Activated CD8-positive, alpha-beta memory T cell treated with anti-CD3 and anti-CD28 coated beads, Interleukin-2, amount 50 U/mL, for 48 hours (primary cell): ENCODE measurements around the gene AWAT1.
A peak's percentile ranks its signal among the peaks of the same experiment; 100 is the strongest.
"Not testable (repeated sequence)": the region's sequence is repeated elsewhere in the genome, so short reads cannot be mapped to it uniquely, and the experiment has no call there.

Source experiments
- DNase-seq: peaks from one replicate; pipeline ENCODE4 v3.0.0-alpha.2; 2020

The AWAT1 gene

GRCh38 chrX:70234355-70234754 lies at the start of gene AWAT1:
Gene AWAT1, plus strand, starts transcription at chrX:70234655. Its CDS starts 41 bp downstream, at chrX:70234696.
- no peak for DNase-seq

DNA sequence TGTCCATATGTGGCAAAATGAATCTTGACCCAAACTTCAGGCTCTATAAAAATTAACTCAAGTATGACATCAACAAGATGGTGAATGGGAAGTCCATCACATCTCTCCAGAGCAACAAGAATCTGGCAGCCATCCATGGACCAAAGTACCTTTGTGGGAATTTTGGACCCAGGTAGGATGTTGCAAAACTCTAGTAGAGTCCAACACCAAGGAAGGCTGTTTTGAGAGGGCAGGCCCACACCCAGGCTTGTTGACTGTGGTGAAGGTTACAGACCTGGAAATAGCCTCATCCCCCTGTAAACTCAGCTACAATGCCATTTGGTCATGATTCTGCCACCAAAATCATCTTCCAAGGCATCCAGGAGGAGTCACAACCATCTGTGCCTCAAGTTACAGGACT lies 44.2 kb upstream of the AWAT1 start:
- DNase-seq = no peak

DNA sequence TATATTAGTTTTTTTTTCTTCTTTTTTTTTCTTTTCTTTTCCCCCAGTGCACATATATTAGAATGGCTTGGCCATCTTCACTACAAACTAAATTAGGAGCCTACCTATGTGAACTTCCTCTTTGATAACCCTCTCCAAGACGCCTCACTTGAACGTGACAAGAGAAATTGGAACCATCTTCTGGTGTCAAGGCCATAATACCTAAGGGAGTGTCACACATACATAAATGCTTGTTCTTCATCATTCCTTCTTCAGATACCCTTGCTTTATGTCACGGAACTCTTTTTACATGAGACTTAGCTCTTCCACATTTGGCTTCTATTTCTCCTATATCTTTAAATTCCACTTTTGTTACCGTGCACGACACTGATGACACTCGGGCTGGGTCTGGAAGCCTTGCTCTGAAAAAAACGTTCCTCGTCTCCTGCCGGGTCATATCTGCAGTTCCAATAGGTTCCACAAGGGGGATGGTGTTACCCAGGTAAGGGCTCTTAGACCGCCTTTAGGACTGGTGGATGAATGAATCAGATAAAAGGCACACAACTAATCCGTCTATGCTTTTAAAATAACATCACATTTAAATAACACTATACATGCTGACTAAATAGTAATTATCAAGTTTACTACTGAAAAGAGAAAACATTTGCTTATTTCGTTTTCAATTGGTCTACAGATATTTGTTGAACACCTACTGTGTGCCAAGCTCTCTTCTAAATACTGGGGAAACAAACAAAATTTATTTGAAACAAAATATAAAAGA lies 37.3 kb upstream of the AWAT1 start:
- DNase-seq = peak; percentile 66

- DNase-seq = no peak
Observed at GRCh38 chrX:70201732-70202131, 32.7 kb upstream of the AWAT1 start.

GRCh38 chrX:70208479-70208878 lies 26.0 kb upstream of the AWAT1 start:
- no peak for DNase-seq

DNA sequence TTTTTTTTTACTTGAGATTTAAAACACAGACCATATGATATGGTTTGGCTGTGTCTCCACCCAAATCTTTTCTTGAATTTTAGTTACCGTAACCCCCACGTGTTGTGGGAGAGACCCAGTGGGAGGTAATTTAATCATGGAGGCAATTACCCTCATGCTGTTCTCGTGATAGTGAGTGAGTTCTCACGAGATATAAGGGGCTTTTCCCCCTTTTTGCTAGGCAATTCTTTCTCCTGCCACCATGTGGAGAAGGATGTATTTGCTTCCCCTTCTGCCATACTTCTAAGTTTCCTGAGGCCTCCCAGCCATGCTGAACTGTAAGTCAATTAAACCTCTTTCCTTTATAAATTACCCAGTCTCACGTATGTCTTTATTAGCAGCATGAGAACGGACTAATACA lies 24.9 kb upstream of the AWAT1 start:
- not testable (repeated sequence) for DNase-seq

DNA sequence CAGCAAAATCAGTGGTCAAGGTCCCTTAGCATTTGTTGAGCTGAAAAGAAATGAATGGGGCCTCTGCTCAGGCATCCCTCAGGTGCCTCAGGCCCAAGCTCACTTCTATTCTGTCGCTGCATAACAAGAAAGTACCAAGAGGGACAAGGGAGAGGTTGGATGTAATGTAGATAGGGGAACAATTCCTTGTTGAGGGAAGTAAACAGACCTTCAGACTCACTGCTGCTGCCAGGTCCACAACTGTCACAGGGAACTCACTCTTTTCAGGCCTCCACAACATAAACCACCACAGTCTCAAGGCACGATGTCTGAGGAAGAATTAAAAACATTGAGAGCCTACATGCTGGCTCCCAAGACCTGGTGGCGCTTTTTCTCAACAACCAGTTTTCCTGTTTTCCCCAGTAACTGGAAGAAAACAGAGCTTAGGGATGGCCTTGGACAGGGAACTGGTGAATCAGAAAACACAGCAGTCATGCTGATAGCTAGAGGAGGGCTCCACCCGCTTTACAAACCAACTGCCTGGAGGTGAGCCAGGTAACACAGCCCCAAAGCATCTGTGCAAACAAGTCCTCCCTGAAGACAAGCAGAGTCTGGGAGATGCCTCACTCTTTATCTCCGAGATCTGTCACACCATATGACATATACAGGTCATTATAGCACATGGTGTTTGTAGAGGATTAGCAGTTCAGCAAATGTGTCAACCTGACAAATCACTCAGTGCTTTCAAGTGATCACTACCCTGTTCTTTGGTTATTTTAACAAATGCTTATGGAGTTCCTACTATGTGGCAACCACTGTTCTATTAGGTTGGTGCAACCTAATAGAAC lies 14.3 kb upstream of the AWAT1 start:
- no peak for DNase-seq

- no peak for DNase-seq
Observed at GRCh38 chrX:70226048-70226447, 8.4 kb upstream of the AWAT1 start.

DNA sequence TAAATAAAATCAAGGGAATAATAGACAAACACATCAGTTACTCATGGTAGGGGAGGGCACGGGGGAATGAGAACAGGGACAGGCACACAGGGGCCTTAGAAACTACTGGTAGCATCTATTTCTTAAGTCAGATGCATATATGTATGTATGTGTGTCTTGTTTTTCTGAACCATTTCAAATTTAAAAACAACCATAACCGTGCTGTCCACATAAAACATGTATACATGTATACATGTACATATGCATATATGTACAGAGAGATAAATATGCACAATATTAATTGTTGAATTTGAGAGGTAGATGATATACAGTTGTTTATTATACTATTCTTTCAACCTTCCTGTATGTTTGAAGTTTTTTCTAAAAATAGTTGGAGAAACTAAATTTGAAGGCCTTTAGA lies 7.8 kb upstream of the AWAT1 start:
- DNase-seq = no peak

DNA sequence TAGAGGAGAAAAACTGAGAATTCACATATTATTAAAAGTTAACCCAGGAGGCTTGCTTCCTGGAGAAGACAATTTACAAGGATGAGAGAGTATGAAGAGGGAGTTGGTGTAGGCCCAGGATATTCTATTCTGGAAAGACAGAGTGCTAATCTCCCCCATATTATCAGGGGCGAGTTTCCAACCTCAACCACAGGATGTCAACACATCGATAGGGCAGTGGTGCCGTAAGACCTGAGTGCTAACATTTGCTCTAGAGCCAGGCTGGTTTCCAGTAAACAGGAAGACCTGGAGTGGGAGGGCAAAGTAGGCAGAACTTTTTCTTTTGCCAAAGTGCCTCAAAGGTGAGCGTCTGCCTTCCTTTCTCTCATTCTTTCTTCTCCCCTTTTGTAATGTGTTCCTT lies 2.8 kb upstream of the AWAT1 start:
- DNase-seq = no peak

DNA sequence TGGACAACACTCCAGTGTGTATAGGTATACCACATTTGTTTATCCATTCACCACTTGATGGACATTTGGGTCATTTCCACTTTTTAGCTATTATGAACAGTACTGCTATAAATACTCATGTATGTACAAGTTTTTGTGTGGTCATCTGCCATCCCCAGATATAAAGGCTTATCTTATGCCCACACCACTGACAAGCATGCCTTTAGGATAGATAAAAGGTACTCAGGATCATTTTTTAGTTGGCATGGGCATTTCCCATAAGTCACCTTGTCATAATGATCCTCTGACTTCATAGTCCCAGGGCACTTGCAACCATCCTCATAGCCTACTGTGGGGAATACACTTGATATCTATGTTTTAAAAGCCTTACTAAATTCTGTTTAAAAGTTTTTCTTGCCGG lies 6.3 kb downstream of the AWAT1 start:
- no peak for DNase-seq

GRCh38 chrX:70241501-70241900 lies 7.0 kb downstream of the AWAT1 start:
- no peak for DNase-seq

DNA sequence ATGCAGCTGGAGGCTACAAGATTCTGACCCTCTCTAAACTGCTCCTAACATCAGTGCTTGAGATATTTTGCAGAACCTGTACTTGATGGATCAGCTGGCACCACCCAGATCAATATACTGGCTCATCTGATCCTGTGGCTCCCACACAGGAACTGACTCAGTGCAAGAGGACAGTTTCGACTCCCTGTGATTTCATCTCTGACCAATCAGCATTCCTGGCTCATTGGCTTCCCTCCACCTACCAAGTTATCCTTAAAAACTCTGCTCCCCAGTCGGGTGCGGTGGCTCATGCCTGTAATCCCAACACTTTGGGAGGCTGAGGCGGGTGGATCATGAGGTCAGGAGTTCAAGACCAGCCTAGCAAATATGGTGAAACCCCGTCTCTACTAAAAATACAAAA lies 9.1 kb downstream of the AWAT1 start:
- DNase-seq = not testable (repeated sequence)

DNA sequence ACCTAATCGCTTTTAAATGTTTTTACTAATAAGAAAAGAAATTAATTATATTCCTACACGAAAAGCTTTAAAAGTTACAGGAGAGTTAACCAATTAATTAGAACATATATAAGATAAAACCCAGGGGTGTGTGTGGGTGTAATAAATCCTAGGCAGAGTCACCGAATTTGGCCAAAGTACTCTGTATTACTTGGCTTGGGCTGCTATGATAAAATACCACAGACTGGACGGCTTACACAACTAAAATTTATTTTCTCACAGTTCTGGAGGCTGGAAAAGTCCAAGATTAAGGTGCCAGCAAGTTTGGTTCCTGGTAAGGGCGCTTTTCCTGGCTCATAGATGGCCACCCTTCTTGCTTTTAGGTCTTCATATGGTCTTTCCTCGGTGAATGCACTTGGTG lies 10.4 kb downstream of the AWAT1 start:
- no peak for DNase-seq

DNA sequence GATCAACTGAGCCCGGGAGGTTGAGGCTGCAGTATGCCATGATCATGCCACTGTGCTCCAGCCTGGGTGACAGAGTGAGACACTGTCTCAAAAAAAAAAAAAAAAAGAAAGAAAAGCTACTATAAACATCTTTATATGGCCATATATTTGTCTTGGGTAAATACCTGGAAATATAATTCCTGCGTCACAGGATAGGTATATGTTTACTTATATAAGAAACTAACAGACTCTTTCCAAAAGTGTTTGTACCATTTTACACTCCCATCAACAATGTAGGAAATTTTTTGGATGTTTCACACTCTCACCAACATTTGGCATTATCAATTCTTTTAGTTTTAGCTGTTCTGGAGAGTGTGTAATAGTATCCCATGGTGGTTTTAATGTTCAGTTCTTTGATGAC lies 12.8 kb downstream of the AWAT1 start:
- no peak for DNase-seq

GRCh38 chrX:70252491-70252890 lies 18.0 kb downstream of the AWAT1 start:
- no peak for DNase-seq

DNA sequence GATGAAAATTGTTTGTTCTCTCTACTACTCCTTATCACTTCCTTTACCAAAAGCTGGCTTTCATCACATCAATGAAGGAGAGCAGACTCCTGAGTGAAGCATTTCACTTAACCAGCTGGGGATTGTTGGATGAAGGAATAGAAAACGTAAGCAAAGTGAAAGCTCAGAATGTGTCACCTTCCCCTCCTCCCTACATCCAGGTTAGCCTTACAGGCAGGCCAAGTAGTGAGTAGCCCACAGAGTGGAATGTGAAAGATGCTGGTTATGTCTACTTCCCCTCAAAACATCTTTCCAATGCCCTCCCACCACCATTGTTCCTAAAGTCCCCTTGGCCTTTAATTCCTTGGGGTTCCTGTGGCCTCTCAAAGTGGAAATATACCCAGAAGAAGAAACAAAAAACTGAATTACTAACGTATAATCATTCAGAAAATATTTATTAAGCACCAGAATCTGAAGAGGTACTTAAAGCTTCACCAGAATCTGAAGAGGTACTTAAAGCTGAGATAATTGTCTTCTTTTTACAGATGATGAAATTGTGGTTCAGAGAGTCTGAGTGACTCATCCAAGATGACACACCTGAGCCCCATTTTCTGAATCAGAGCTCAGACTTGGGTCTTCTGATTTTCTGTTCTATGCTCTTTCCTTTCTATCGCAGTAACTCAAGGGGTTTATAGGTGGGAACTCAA lies 19.1 kb downstream of the AWAT1 start:
- DNase-seq = no peak

DNA sequence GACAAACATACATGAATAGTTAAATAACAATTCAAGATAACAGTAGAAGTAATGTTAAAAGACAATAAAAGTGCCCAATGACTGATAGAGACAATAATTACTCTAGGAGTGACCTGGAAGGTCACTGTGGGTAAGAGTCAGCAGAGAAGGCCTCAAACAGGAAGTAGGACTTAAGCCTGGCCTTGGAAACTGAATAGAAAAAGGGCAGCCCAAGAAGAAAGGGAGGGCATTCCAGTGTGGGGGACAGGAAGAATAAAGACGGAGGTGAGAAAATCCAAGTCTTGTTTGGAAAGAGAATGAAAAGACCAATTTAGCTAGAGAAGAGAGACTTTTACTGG lies 19.6 kb downstream of the AWAT1 start:
- DNase-seq = no peak

GRCh38 chrX:70254909-70255308 lies 20.5 kb downstream of the AWAT1 start:
- no peak for DNase-seq

DNA sequence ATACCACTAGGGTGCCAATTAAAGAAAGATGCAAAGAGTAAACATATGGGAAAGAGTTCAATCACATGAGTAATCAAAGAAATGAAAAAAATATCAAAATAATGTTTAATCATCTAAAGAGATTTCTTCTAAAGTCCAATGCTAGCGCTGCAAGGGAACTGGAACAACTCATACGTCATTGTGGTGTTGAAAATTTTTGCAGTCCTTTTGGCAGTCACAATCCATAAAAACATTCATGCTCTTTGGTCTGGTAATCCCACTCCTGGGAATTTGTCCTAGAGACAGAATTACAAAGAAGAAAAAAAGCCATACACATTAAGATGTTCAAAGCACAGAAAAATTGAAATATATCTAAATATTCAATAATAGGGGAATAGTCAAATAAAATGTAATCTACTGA lies 21.0 kb downstream of the AWAT1 start:
- DNase-seq = no peak

GRCh38 chrX:70257423-70258288 lies 23.2 kb downstream of the AWAT1 start:
- DNase-seq = no peak

- DNase-seq = no peak
Observed at GRCh38 chrX:70260104-70260503, 25.6 kb downstream of the AWAT1 start, which contains the start of gene P2RY4. Gene P2RY4, minus strand, starts transcription at chrX:70260204. Its CDS starts 580 bp downstream, at chrX:70259624.
